ENCODE results near the gene CBX1.

Gene CBX1

DNA sequence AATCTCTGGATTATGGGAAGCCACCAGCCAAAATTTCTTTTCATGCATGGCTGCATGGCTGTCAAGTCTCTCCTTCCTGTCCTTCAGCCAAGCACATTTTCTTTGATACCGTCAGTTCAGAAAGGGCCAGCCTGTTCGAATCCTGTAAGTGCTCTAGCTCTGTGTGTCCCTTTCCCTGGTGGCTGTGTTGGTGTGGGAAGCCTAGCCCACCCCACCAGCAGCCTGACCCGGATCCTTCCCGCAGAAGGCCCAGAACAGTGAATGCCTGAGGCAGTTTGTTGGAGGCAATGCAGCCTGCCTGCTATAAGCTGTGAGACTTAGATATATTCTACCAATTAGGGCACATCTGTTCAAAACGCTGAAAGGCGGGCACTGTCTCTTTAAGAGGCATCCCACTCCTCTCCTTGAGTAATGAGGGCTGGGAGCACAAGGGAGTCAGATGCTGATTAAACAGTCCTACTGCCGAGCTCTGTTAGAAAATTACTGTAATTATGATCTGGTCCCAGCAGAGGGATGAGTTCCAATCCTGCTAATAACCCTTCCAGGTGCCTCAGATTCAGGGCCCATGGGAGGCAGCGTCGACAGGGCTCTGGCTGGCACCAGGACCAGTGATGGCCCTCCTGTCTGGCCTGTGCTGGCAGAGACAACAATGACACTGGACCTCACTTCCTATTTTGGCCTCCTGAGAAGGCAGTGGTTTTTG, 24.7 kb upstream of the CBX1 start:
- in situ Hi-C loops (cut with HindIII; ENCODE audit: low sequenced_read_pairs): no loop called here
- H3K4me3 ChIP-seq (ENCODE audit: low read depth, low read length): no peak overlapping the region
- TF ChIP-seq, protein P1, sequence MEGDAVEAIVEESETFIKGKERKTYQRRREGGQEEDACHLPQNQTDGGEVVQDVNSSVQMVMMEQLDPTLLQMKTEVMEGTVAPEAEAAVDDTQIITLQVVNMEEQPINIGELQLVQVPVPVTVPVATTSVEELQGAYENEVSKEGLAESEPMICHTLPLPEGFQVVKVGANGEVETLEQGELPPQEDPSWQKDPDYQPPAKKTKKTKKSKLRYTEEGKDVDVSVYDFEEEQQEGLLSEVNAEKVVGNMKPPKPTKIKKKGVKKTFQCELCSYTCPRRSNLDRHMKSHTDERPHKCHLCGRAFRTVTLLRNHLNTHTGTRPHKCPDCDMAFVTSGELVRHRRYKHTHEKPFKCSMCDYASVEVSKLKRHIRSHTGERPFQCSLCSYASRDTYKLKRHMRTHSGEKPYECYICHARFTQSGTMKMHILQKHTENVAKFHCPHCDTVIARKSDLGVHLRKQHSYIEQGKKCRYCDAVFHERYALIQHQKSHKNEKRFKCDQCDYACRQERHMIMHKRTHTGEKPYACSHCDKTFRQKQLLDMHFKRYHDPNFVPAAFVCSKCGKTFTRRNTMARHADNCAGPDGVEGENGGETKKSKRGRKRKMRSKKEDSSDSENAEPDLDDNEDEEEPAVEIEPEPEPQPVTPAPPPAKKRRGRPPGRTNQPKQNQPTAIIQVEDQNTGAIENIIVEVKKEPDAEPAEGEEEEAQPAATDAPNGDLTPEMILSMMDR (IDR thresholded peaks at IDR 0.05; ENCODE audit: low read depth, low read length): no peak
- no peak for DNase-seq (ENCODE audit: low read depth, low spot score)

DNA sequence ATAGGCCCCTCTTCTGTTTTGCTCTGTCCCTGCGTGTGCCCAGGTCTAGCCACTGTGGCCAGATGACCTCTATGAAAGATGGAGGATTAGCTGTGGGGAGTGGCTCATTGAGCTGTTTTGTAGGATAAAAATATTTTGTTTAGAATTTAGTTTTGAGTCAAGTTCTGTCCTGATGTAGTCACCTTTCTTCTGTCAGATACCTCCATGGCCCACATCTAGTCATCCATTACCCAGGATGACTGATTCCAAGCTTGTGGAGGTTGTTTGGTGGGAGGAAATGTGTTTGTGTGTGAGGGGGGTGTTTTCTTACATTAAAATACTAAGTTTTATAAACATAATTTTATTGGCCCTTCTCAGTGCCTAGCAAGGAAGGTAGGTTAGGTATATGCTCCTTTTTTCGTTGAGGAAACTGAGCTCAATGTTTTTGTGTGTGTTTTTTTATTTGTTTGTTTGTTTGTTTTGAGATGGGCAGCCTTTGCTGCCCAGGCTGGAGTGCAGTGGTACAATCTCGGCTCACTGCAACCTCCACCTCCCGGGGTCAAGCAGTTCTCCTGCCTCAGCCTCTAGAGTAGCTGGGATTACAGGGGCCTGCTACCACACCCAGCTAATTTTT, 22.6 kb upstream of the CBX1 start:
- DNase-seq (ENCODE audit: low read depth, low spot score): no peak
- TF ChIP-seq, protein P1 (IDR thresholded peaks at IDR 0.05; ENCODE audit: low read depth, low read length): no peak
- in situ Hi-C loops (cut with HindIII; ENCODE audit: low sequenced_read_pairs): no loop called here
- H3K4me3 ChIP-seq (ENCODE audit: low read depth, low read length): no peak overlapping the region

DNA sequence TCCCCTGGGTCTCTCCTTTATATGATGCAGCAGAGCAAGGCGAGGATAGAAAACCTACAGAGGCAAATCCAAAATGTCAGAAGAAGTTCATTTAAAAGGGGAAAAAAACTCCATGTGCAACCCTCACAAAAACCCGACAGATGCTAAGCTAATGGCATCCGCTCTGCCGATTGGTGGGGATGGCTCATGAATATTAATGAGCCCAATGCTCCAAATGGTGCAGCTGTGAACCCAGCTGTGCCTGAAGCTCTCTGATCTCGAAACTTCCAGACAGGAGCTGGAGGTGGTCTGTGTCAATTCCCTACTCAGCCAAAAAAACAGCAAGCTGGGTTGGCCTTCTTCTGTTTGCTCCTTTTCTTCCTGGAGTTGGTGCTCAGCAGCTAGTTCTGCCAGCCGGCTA, 21.8 kb upstream of the CBX1 start:
- in situ Hi-C loops (cut with HindIII; ENCODE audit: low sequenced_read_pairs): no loop called here
- TF ChIP-seq, protein P1 (IDR thresholded peaks at IDR 0.05; ENCODE audit: low read depth, low read length): no peak
- no peak overlapping the region for H3K4me3 ChIP-seq (ENCODE audit: low read depth, low read length)
- DNase-seq (ENCODE audit: low read depth, low spot score): no peak

DNA sequence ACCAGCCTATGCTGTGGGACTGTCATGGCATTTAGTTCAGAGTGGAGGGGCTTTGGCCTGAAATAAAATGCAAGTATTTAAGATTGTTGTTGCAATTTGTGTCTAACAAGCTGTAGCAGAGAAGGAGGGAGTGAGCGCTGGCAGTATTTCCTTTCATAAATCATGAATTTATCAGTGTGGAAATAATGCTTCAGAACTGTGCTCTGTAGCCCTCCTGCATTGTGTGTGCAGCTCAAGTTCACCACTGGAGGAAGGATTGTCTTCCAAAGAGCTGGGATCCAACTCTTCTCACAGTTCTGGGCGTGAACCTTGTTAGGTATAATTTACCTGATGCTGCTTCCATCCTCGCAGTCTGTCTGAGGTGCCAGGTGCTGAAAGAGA, 21.4 kb upstream of the CBX1 start:
- in situ Hi-C loops (cut with HindIII; ENCODE audit: low sequenced_read_pairs): no loop called here

DNA sequence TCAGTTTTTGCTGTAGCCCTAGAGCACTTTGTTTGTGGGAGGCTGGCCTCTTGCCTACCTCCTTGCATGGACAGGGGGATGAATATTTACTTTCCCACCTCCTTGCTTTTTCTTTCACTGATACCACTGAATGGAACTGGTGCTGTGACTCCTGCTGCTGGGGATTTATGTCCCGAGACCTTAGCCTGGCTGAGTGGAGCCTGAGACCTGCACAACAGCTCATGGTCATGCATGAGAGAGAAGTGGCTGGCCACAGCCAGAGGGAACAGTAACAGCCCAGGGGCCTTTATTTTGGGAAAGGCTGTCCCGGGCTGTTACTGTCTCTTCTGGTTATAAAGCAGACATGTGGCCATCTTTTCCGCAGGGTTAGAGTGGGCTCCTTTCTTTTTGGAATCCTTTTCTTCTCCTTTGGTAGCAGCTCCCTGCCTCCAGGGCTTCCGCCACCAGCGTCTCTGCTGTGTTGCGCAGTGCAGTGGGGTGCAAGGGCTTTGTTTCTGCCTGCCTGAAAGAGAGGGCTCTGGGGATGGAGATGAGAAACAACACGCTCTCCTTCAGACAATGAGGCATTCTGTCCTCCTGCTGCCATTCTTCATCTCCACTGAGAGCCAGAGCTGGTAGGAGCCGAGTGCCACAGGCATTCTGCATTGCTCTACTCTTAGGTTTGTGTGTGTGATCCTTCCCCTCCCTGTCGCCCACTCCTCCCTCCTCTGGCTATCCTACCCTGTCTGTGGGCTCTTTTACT, 20.8 kb upstream of the CBX1 start:
- no peak for DNase-seq (ENCODE audit: low read depth, low spot score)
- H3K4me3 ChIP-seq (ENCODE audit: low read depth, low read length): no peak overlapping the region
- TF ChIP-seq, protein P1 (IDR thresholded peaks at IDR 0.05; ENCODE audit: low read depth, low read length): no peak
- in situ Hi-C loops (cut with HindIII; ENCODE audit: low sequenced_read_pairs): no loop called here

More for the DNA sequence above, 21.4 kb upstream of the CBX1 start:
- TF ChIP-seq, protein P1 (IDR thresholded peaks at IDR 0.05; ENCODE audit: low read depth, low read length): no peak
- H3K4me3 ChIP-seq (ENCODE audit: low read depth, low read length): no peak overlapping the region
- no peak for DNase-seq (ENCODE audit: low read depth, low spot score)

DNA sequence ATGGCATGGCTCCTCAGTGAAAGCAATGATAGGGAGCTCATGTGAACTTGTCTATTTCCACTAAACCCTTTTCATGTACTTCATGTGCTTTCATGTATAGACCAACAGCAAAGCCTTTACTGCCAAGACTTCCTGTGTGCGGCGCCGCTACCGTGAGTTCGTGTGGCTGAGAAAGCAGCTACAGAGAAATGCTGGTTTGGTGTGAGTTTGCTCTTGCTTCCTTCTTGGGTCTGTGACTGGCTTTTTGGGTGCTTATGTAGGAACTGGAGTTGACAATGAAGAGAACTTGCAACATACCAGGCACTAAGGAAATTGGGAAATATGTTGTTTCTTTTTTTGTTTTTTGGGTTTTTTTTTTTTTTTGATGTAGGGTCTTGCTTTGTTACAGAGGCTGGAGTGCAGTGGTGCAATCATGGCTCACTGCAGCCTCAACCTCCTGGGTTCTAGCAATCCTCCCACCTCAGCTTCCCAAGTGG, 12.0 kb upstream of the CBX1 start:
- no peak for DNase-seq (ENCODE audit: low read depth, low spot score)
- in situ Hi-C loops (cut with HindIII; ENCODE audit: low sequenced_read_pairs): no loop called here
- H3K4me3 ChIP-seq (ENCODE audit: low read depth, low read length): no peak overlapping the region
- TF ChIP-seq, protein P1 (IDR thresholded peaks at IDR 0.05; ENCODE audit: low read depth, low read length): no peak
